Calu3 (cell line): ENCODE measurements around the gene KAT6B. TPM values are rescaled to one million over a fixed set of nuclear protein-coding genes. Genes with fewer than 3 reads are reported as not detected.

Experiments
- BruUV-seq: library from RNA; stranded (reverse); fragments of 400-500 nt; replicated peaks from 2 replicates; lab custom pipeline; 2021; lab: Mats Ljungman, UMichigan
- CTCF ChIA-PET: fragments of 300-600 bp; sonication (Branson Sonifier 250); formaldehyde crosslinking; loops from one replicate; lab custom pipeline; 2022; ENCODE audit warnings: antibody characterized with exemption; lab: Charles Lee
- DNase-seq: peaks from one replicate; pipeline ENCODE4 v3.0.0; 2022
- H3K27ac Mint-ChIP-seq: one replicate; pipeline ENCODE4 v1.8.0; 2022; ENCODE audit warnings: mixed read lengths; ENCODE audit not compliant: unreplicated experiment
- H3K27me3 Mint-ChIP-seq: one replicate; pipeline ENCODE4 v1.8.0; 2022; ENCODE audit warnings: mixed read lengths; ENCODE audit not compliant: unreplicated experiment
- H3K36me3 Mint-ChIP-seq: one replicate; pipeline ENCODE4 v1.8.0; 2022; ENCODE audit warnings: mild to moderate bottlenecking, moderate library complexity, mixed read lengths; ENCODE audit not compliant: insufficient read depth, unreplicated experiment
- H3K4me1 Mint-ChIP-seq: one replicate; pipeline ENCODE4 v1.8.0; 2022; ENCODE audit warnings: mild to moderate bottlenecking, low read depth, mixed read lengths; ENCODE audit not compliant: unreplicated experiment
- H3K4me3 Mint-ChIP-seq: one replicate; pipeline ENCODE4 v1.8.0; 2022; ENCODE audit warnings: mild to moderate bottlenecking, low read depth, moderate library complexity, mixed read lengths; ENCODE audit not compliant: unreplicated experiment
- H3K9me3 Mint-ChIP-seq: one replicate; pipeline ENCODE4 v1.8.0; 2022; ENCODE audit warnings: low read depth, mixed read lengths; ENCODE audit not compliant: unreplicated experiment
- CTCF ChIP-seq: fragments of 200-600 bp; IDR thresholded peaks from one replicate; pipeline ENCODE4 v1.8.0; 2022; ENCODE audit warnings: antibody characterized with exemption; ENCODE audit not compliant: unreplicated experiment
- intact Hi-C: fragments of 100-400 bp; cut with micrococcal nuclease; formaldehyde crosslinking; loops from one replicate; pipeline ENCODE4 v1.10.0; 2022; ENCODE audit not compliant: unreplicated experiment
- total RNA-seq: library from RNA; stranded (reverse); gene quantifications from 2 replicates; pipeline ENCODE4 v1.2.3, GENCODE V29; 2022

Gene KAT6B
- total RNA-seq, 1 experiment from 2014 or later: 28.6 TPM

GRCh38 chr10:75007646-75008045, 181.2 kb downstream of the KAT6B start:
- DNase-seq: no peak
- intact Hi-C loops: no loop called here
- no TSS peak for BruUV-seq
- no peak for TF ChIP-seq CTCF
- CTCF ChIA-PET: no interaction called here
- H3K4me1 Mint-ChIP-seq: no peaks in the 10 kb centered on the region
- H3K4me3 Mint-ChIP-seq: no peak overlapping the region
- H3K9me3 Mint-ChIP-seq: no peaks in the 10 kb centered on the region
- no peak overlapping the region for H3K27ac Mint-ChIP-seq
- no peaks in the 10 kb centered on the region for H3K27me3 Mint-ChIP-seq
- no peaks in the 10 kb centered on the region for H3K36me3 Mint-ChIP-seq

- no peak overlapping the region for H3K27ac Mint-ChIP-seq
Measured at GRCh38 chr10:75008952-75009351, 182.6 kb downstream of the KAT6B start.

GRCh38 chr10:75009426-75009825, 183.0 kb downstream of the KAT6B start:
- Mint-ChIP-seq H3K27me3 (no peaks in the 10 kb centered on the region), H3K9me3 (no peaks in the 10 kb centered on the region), H3K4me1 (no peaks in the 10 kb centered on the region), H3K36me3 (no peaks in the 10 kb centered on the region), H3K27ac (no peak overlapping the region), H3K4me3 (no peak overlapping the region)
- DNase-seq: no peak
- BruUV-seq: no TSS peak
- TF ChIP-seq CTCF: no peak
- CTCF ChIA-PET: no interaction called here
- intact Hi-C loops: no loop called here

More at GRCh38 chr10:75008952-75009351, 182.6 kb downstream of the KAT6B start:
- Mint-ChIP-seq H3K4me3 (no peak overlapping the region), H3K4me1 (no peaks in the 10 kb centered on the region), H3K9me3 (no peaks in the 10 kb centered on the region), H3K36me3 (no peaks in the 10 kb centered on the region), H3K27me3 (no peaks in the 10 kb centered on the region)
- no TSS peak for BruUV-seq
- CTCF ChIA-PET: no interaction called here
- intact Hi-C loops: no loop called here
- no peak for TF ChIP-seq CTCF
- no peak for DNase-seq

GRCh38 chr10:75010373-75010772, 184.0 kb downstream of the KAT6B start:
- no peak overlapping the region for H3K4me3 Mint-ChIP-seq
- no peaks in the 10 kb centered on the region for H3K27me3 Mint-ChIP-seq
- no peaks in the 10 kb centered on the region for H3K9me3 Mint-ChIP-seq
- intact Hi-C loops: no loop called here
- no peak for DNase-seq
- TF ChIP-seq CTCF: no peak
- CTCF ChIA-PET: no interaction called here
- BruUV-seq: no TSS peak
- H3K36me3 Mint-ChIP-seq: no peaks in the 10 kb centered on the region
- no peaks in the 10 kb centered on the region for H3K4me1 Mint-ChIP-seq
- H3K27ac Mint-ChIP-seq: no peak overlapping the region

- BruUV-seq: no TSS peak
- intact Hi-C loops: no loop called here
Measured at GRCh38 chr10:75011221-75011620, 184.8 kb downstream of the KAT6B start.

More at GRCh38 chr10:75011221-75011620, 184.8 kb downstream of the KAT6B start:
- Mint-ChIP-seq H3K27me3 (no peaks in the 10 kb centered on the region), H3K36me3 (no peaks in the 10 kb centered on the region), H3K4me1 (no peaks in the 10 kb centered on the region), H3K9me3 (no peaks in the 10 kb centered on the region), H3K4me3 (no peak overlapping the region), H3K27ac (no peak overlapping the region)
- CTCF ChIA-PET: no interaction called here
- DNase-seq: no peak
- no peak for TF ChIP-seq CTCF
